ENCODE results near the gene HMCN1.
A peak's percentile ranks its signal among the peaks of the same experiment; 100 is the strongest.

HMCN1 gene

DNA sequence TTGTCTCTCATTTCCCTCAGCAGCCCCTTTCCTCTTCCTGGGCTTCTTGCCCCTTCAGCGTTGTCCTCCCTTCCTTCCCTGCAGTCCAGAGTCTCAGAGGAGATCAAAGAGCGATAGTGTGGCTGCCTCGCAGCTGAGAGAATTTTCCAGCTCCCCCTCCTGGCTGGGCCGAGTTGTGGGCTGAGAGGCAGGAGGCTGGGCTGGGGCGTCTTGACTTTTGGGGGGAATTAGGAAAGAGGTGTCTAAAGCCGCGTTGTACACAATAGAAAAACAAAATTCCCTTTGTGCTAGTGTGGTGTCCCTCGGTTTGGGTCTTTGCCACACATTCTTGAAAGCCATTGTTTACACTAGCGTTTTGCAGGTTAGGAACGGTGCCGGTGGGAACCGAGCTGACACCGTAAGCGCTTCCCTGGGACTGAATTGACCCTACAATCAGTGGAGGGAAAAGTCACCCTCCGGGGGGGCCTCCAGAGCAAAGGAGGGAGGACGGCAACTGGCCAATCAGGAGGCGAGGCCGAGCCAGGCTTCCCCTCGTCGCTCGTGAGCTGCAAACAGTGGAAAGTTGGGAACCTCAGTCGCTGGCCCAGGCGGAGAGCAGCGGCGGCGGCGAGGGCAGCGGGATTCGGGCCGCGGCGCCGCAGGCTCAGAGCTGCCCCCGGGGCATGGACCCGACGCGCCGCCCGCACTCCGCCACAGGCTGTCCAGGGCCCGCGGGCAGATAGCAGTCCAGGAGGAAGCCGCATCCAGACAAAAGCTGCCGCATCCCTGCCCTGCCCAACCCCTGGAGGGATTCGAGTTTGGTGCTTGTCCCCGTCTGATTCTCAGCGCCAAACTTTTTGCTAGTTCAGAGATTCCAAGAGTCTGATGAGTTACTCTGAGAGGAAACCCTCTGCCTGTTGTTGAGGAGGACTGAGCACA is at the start of gene HMCN1:
TSS of gene HMCN1 (plus strand) at position 574 of the 918 bp plus-strand sequence. CDS start 389 bp downstream, outside the sequence.
- DNase-seq (ENCODE audit: low read depth, low spot score) = no peak

DNA sequence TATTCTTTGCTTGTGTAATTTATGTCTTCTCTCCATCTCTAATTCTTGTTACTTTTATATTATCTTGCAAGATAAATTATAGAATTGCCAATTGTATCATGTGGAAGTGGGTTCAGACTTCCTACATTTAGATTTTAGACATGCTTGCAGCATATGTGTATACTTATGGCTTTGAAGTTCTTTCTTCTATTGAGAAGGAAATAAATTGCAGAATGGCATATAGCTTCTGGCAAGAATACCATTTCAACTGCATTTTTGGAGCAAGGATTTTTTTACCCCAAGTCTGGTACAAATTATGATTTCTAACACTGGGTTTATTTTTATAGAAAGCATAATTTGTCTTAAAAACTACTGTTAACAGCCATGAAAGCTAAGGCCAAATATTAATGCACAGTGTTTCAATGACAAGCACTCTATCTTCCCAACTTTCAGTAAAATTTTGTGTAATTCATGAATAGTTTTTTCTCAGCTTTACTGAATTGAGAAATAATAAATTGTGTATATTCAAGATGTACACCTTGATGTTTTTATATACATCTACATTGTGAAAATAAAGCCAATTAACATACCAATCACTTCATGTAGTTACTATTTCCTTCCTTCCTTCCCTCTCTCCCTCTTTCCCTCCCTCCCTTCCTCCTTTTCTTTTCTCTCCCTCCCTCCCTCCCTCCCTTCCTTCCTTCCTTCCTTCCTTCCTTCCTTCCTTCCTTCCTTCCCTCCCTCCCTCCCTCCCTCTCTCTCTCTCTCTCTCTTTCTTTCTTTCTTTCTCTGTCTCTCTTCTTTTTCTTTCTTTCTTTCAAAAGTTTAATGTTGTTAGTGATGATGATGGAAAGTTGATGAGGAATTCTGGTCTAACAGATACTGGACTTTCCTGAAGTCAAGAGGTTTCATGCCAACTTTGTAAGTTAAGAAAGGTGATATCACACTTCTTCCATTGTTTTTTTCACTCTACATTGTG is 47.1 kb upstream of the HMCN1 start:
- DNase-seq (ENCODE audit: low read depth, low spot score) = no peak

DNA sequence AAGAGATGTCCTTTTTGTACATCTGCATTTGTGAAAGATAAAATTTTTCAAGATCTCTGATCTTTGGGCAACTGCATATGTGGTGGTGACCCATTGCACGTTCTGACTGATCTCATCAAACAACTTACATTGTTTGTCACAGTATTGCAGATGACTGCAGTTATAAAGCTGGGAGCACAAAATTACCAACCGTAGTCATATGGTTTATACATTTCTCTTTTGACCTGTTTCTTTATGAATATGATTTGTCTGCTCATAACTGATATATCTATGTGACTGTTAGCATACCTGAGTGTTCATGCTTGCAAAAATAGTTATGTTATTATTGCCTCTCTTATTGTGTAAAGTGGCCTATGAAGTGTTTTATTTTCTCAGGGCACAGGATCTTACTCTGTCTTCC is 43.7 kb upstream of the HMCN1 start:
- DNase-seq (ENCODE audit: low read depth, low spot score) = no peak

DNA sequence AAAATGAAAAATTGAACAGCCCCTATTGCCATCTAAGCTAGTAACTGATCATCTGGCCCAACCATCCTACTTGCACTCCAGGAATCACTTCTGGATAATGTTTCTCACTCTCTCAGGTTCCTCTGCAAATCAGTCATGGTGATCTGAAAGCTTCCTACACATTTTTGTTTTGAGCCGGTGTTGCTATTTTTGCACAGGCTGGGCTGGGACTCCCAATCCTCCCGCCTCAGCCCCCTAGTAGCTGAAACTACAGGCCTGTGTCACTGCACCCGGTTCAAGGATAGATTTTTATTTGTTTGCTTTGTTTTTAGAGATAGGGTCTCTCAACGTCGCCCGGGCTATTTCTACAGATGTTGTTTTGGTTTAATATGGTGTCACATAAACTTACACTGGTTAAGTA is 40.5 kb upstream of the HMCN1 start:
- no peak for DNase-seq (ENCODE audit: low read depth, low spot score)

GRCh38 chr1:185694081-185694480 is 40.1 kb upstream of the HMCN1 start:
- DNase-seq (ENCODE audit: low read depth, low spot score) = no peak

GRCh38 chr1:185695299-185695698 is 38.9 kb upstream of the HMCN1 start:
- DNase-seq (ENCODE audit: low read depth, low spot score) = no peak

- no peak for DNase-seq (ENCODE audit: low read depth, low spot score)
These were observed 37.6 kb upstream of the HMCN1 start for GRCh38 chr1:185696422-185697150.

- DNase-seq (ENCODE audit: low read depth, low spot score) = no peak
These were observed 34.3 kb upstream of the HMCN1 start for GRCh38 chr1:185699874-185700273.

GRCh38 chr1:185701650-185702049 is 32.5 kb upstream of the HMCN1 start:
- no peak for DNase-seq (ENCODE audit: low read depth, low spot score)

GRCh38 chr1:185704181-185704580 is 30.0 kb upstream of the HMCN1 start:
- DNase-seq (ENCODE audit: low read depth, low spot score) = no peak

DNA sequence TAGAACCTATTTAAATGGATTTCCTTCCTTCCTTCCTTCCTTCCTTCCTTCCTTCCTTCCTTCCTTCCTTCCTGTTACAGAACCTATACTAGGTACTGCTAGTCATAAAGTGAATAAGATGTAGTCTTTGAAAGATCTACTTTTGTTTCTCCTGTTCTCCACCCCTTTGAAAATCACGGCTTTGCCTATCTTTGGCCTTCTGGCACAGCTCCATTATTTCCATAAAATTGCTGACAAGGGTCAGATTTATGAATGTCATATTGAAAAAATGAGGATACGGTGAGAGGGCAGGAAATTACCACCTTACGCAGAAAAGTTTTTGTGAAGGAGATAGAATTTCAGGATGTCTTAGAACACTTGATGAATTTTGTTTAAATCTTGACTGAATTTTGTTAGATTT is 18.1 kb upstream of the HMCN1 start:
- no peak for DNase-seq (ENCODE audit: low read depth, low spot score)

GRCh38 chr1:185719021-185719420 is 15.2 kb upstream of the HMCN1 start:
- peak; percentile 62 for DNase-seq (ENCODE audit: low read depth, low spot score)

- DNase-seq (ENCODE audit: low read depth, low spot score) = no peak
These were observed 13.4 kb upstream of the HMCN1 start for GRCh38 chr1:185720633-185721272.

GRCh38 chr1:185721553-185721952 is 12.6 kb upstream of the HMCN1 start:
- DNase-seq (ENCODE audit: low read depth, low spot score) = no peak

DNA sequence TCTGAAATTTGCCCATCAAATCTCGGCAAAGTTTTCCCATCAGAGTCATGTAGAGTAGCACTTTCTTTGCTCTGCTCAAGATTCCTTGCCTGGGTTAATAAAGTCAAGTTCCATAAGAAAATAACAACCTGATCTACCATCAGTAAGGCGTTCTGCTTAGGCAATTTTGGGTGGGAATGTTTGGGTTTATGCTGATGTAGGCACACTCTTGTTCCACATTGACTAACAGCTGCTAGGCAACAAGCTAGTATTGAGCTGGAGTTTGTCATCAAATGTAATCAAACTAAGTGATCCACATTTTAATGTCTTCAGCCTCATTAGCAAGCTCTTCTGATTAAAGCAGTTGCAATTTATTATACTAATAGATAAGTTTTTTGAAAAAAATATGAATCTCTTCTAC is 12.1 kb upstream of the HMCN1 start:
- DNase-seq (ENCODE audit: low read depth, low spot score) = no peak

GRCh38 chr1:185727726-185728125 is 6.5 kb upstream of the HMCN1 start:
- DNase-seq (ENCODE audit: low read depth, low spot score) = no peak

DNA sequence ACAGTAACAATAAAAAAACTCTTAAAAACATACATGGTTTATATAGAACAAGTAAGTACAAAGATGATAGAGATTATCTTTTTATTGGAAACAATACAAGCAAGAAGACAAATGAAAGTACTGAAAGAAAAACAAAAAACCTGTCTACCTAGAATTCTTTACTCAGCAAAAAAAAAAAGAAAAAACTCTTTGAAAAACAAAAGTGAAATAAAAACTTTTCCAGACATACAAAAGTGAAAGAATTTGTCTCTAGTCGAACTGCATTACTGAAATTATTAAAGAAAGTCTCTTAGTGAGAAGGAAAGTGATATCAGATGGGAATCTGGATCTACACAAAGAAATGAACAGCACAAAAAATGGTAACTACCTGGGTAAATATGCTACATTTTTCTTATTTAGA is 2.7 kb upstream of the HMCN1 start:
- no peak for DNase-seq (ENCODE audit: low read depth, low spot score)

DNA sequence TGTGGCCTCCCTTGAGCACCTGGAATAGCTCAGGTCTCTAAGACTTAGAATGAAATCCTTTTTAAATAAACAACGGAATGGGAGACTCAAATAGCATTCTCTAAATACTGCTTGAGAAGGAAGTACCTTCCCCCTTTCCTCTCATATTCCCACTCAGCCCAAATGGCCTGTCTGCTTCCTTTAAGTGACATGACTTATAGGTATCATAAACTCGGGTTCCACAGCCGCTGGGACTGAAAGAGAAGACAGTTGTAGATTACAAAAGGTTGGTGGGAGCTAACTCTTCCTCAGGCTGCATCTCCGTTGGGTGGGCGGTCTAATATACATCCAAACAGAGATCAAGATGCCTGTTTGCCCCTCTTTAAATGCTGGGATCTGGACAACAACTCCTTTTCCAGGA is 1.2 kb upstream of the HMCN1 start:
- no peak for DNase-seq (ENCODE audit: low read depth, low spot score)

- no peak for DNase-seq (ENCODE audit: low read depth, low spot score)
These were observed 924 bp downstream of the HMCN1 start for GRCh38 chr1:185734929-185735700.

DNA sequence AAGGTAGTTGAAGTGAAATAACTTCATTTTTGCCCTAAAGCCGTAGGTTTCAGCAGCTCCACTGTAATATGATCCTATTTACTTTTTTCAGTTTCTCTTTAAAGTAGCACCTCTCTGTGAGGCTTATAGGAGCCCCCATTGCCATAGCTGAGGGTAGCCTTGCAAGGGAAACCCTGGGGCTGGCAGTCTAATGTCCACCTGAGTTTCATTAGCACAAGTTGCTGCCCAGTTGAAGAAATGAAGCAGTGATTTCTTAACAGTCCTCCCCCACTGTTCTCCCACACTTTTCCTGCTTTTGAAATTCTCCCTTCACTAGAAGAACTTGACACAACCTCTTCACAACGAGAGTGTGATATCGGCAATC is 1.5 kb downstream of the HMCN1 start:
- DNase-seq (ENCODE audit: low read depth, low spot score) = no peak

- no peak for DNase-seq (ENCODE audit: low read depth, low spot score)
These were observed 5.8 kb downstream of the HMCN1 start for GRCh38 chr1:185739967-185740366.

All from brain pericyte (primary cell).